PC-9 (cell line): Measurements from ENCODE around the gene CACNG7. TPM values are rescaled to one million over a fixed set of nuclear protein-coding genes. Genes with fewer than 3 reads are reported as not detected.

Experiments
- BruUV-seq: library from RNA; stranded (reverse); fragments of 400-500 nt; replicated peaks from 2 replicates; lab custom pipeline; 2021; lab: Mats Ljungman, UMichigan
- CTCF ChIA-PET: fragments of 300-600 bp; sonication (Branson Sonifier 250); formaldehyde crosslinking; loops from one replicate; lab custom pipeline; 2022; ENCODE audit warnings: antibody characterized with exemption; lab: Charles Lee
- POLR2A ChIA-PET: fragments of 300-600 bp; sonication (Branson Sonifier 250); formaldehyde crosslinking; loops from one replicate; lab custom pipeline; 2022; ENCODE audit warnings: antibody characterized with exemption; ENCODE audit not compliant: unreplicated experiment; lab: Charles Lee
- DNase-seq, 2 experiments: peaks; one replicate each; pipeline versions ENCODE4 v3.0.0 to v3.0.0-alpha.2; 2015 to 2022; ENCODE audit warnings: mixed read lengths in 1 of 2
- H2AFZ ChIP-seq: fragments of 200-600 bp; sonication (generic); 2 replicates; pipeline ENCODE4 v1.8.1; 2017; ENCODE audit warnings: antibody characterized with exemption
- H3F3A ChIP-seq: fragments of 200-600 bp; sonication (generic); 2 replicates; pipeline ENCODE4 v1.8.1; 2017; ENCODE audit warnings: antibody characterized with exemption, mild to moderate bottlenecking, low read depth; ENCODE audit not compliant: insufficient read depth
- H3K27ac ChIP-seq: fragments of 200-600 bp; sonication (generic); 2 replicates; pipeline ENCODE4 v1.6.1; 2016; ENCODE audit warnings: mixed run types
- H3K27me3 ChIP-seq: fragments of 200-600 bp; sonication (generic); 2 replicates; pipeline ENCODE4 v1.6.1; 2016; ENCODE audit warnings: low read depth, mixed run types; ENCODE audit not compliant: insufficient read depth
- H3K36me3 ChIP-seq: fragments of 200-600 bp; sonication (generic); 2 replicates; pipeline ENCODE4 v1.6.1; 2016; ENCODE audit warnings: low read depth, mixed run types
- H3K4me1 ChIP-seq: fragments of 200-600 bp; sonication (generic); replicated peaks from 2 replicates; pipeline ENCODE4 v1.6.1; 2016; ENCODE audit warnings: mixed run types; ENCODE audit not compliant: insufficient read depth
- H3K4me2 ChIP-seq: fragments of 200-600 bp; sonication (generic); 2 replicates; pipeline ENCODE4 v1.6.1; 2017; ENCODE audit warnings: mixed run types
- H3K4me3 ChIP-seq: fragments of 200-600 bp; sonication (generic); 2 replicates; pipeline ENCODE4 v1.6.1; 2016; ENCODE audit warnings: mixed run types
- H3K79me2 ChIP-seq: fragments of 200-600 bp; sonication (generic); 2 replicates; pipeline ENCODE4 v1.6.1; 2017; ENCODE audit warnings: low read depth, mixed run types
- H3K9me2 ChIP-seq: fragments of 200-600 bp; sonication (generic); 2 replicates; pipeline ENCODE4 v1.8.1; 2017; ENCODE audit warnings: mild to moderate bottlenecking; ENCODE audit not compliant: insufficient read depth
- H3K9me3 ChIP-seq: fragments of 200-600 bp; sonication (generic); 2 replicates; pipeline ENCODE4 v1.8.1; 2016; ENCODE audit warnings: low read depth; ENCODE audit not compliant: insufficient read depth
- H4K20me1 ChIP-seq: fragments of 200-600 bp; sonication (generic); 2 replicates; pipeline ENCODE4 v1.8.1; 2017; ENCODE audit not compliant: insufficient read depth
- CTCF ChIP-seq: fragments of 200-600 bp; sonication (generic); conservative IDR thresholded peaks from 2 replicates; pipeline ENCODE4 v1.6.1; 2017; ENCODE audit warnings: mixed run types, antibody characterized with exemption, mild to moderate bottlenecking, moderate library complexity
- EZH2 ChIP-seq: fragments of 200-600 bp; sonication (generic); IDR thresholded peaks from 2 replicates; pipeline ENCODE4 v1.8.0; 2017; ENCODE audit warnings: antibody characterized with exemption, low read depth
- intact Hi-C: fragments of 100-400 bp; cut with micrococcal nuclease; formaldehyde crosslinking; loops from one replicate; pipeline ENCODE4 v1.10.0; 2022; ENCODE audit not compliant: unreplicated experiment
- total RNA-seq: library from RNA; stranded (reverse); gene quantifications from 2 replicates; pipeline ENCODE4 v1.2.3, GENCODE V29; 2021

The CACNG7 gene
- total RNA-seq, 1 experiment from 2014 or later: not detected

GRCh38 chr19:53958823-53959757, 50.0 kb downstream of the CACNG7 start:
- ChIA-PET CTCF (no interaction called here), POLR2A (interaction anchor here (0.5 kb wide), 1 partner anchor 21 kb away, joined by 6 read pairs; no protein-coding TSS in a partner anchor)
- H3K27ac ChIP-seq: no peak overlapping the region
- no peak for DNase-seq
- H3K4me2 ChIP-seq: no peak overlapping the region
- no peaks in the 10 kb centered on the region for H3K36me3 ChIP-seq
- intact Hi-C loops: no loop called here
- peaks cover 13% of the 10 kb centered on the region for H3K4me1 ChIP-seq
- no peaks in the 10 kb centered on the region for H3K79me2 ChIP-seq
- no peak overlapping the region for H2AFZ ChIP-seq
- no TSS peak for BruUV-seq
- no peaks in the 10 kb centered on the region for H3K9me3 ChIP-seq
- H3K4me3 ChIP-seq: no peak overlapping the region
- no peak for TF ChIP-seq EZH2
- TF ChIP-seq CTCF: no peak
- H3K9me2 ChIP-seq: no peaks in the 10 kb centered on the region
- H3F3A ChIP-seq: peaks cover 22% of the 10 kb centered on the region; the same call in 1 of the 2 replicates
- H3K27me3 ChIP-seq: peaks cover 7% of the 10 kb centered on the region; the same call in 1 of the 2 replicates
- no peaks in the 10 kb centered on the region for H4K20me1 ChIP-seq

- H3K4me3 ChIP-seq: no peak overlapping the region
- H3K9me3 ChIP-seq: no peaks in the 10 kb centered on the region
- no peak overlapping the region for H3K27ac ChIP-seq
- H3K79me2 ChIP-seq: no peaks in the 10 kb centered on the region
- peaks cover 22% of the 10 kb centered on the region; the same call in 1 of the 2 replicates for H3F3A ChIP-seq
- ChIA-PET CTCF (interaction anchor here (0.5 kb wide), 1 partner anchor 327 kb away, joined by 3 read pairs; no protein-coding TSS in a partner anchor), POLR2A (no interaction called here)
- no peaks in the 10 kb centered on the region for H4K20me1 ChIP-seq
- no peak overlapping the region for H2AFZ ChIP-seq
- no peaks in the 10 kb centered on the region for H3K9me2 ChIP-seq
- intact Hi-C loops: no loop called here
- TF ChIP-seq EZH2 (no peak), CTCF (no peak)
- peaks cover 7% of the 10 kb centered on the region; the same call in 1 of the 2 replicates for H3K27me3 ChIP-seq
- H3K4me1 ChIP-seq: peaks cover 13% of the 10 kb centered on the region
- H3K36me3 ChIP-seq: no peaks in the 10 kb centered on the region
- BruUV-seq: no TSS peak
- 0 out of 2 replicates have a peak overlapping the region, but pooled peaks have one; percentile 1 for H3K4me2 ChIP-seq
- no peak for DNase-seq
Measured at GRCh38 chr19:53960187-53960586, 51.1 kb downstream of the CACNG7 start.

- H3K9me2 ChIP-seq: no peaks in the 10 kb centered on the region
- H3K79me2 ChIP-seq: no peaks in the 10 kb centered on the region
- no peak overlapping the region for H3K4me3 ChIP-seq
- DNase-seq: no peak
- ChIA-PET POLR2A (no interaction called here), CTCF (no interaction called here)
- peaks cover 7% of the 10 kb centered on the region; the same call in 1 of the 2 replicates for H3K27me3 ChIP-seq
- peaks cover 13% of the 10 kb centered on the region for H3K4me1 ChIP-seq
- peak overlapping the region; percentile 72 for H3K4me2 ChIP-seq
- no peak for TF ChIP-seq CTCF
- TF ChIP-seq EZH2: no peak
- H3K9me3 ChIP-seq: no peaks in the 10 kb centered on the region
- H3K27ac ChIP-seq: no peak overlapping the region
- no TSS peak for BruUV-seq
- H2AFZ ChIP-seq: no peak overlapping the region
- H3F3A ChIP-seq: peaks cover 17% of the 10 kb centered on the region; the same call in 1 of the 2 replicates
- intact Hi-C loops: no loop called here
- H4K20me1 ChIP-seq: no peaks in the 10 kb centered on the region
- H3K36me3 ChIP-seq: no peaks in the 10 kb centered on the region
Measured at GRCh38 chr19:53960886-53961285, 51.8 kb downstream of the CACNG7 start.
